ENCODE results near the gene CMPK2. TPM values are rescaled to one million over a fixed set of nuclear protein-coding genes. Genes with fewer than 3 reads are reported as not detected.

Gene CMPK2
- total RNA-seq, 2 donors from 2014 or later, result 2.1 to 3.8 TPM

- Histone ChIP-seq H3K27me3 (ENCODE audit: control insufficient read depth, insufficient read depth, low read length, poor library complexity, severe bottlenecking) (no peaks in the 10 kb centered on the region), H3K9ac (ENCODE audit: extremely low read depth, low read length, poor library complexity, severe bottlenecking) (no peak overlapping the region), H3K4me1 (ENCODE audit: control insufficient read depth, insufficient read depth, low read length) (no peaks in the 10 kb centered on the region), H3K9me3 (ENCODE audit: control insufficient read depth, low read length) (peaks cover 41% of the 10 kb centered on the region), H3K36me3 (ENCODE audit: control insufficient read depth, insufficient read depth, low read length) (no peaks in the 10 kb centered on the region), H3K27ac (ENCODE audit: low read depth, low read length) (no peak overlapping the region), H3K4me3 (ENCODE audit: low read length) (no peak overlapping the region)
- Mint-ChIP-seq H3K9me3 (peaks cover 63% of the 10 kb centered on the region), H3K27me3 (ENCODE audit: insufficient read depth) (no peaks in the 10 kb centered on the region), H3K4me3 (no peak overlapping the region), H3K27ac (no peak overlapping the region), H3K4me1 (no peaks in the 10 kb centered on the region), H3K36me3 (ENCODE audit: low read depth) (peaks cover 2% of the 10 kb centered on the region)
- no peak for TF ChIP-seq CTCF (conservative IDR thresholded peaks at IDR 0.05)
- DNase-seq, result no peak
- 87 to 98% methylated on average over 5 to 6 of the region's 6 CpGs for WGBS, 2 experiments (ENCODE audit: insufficient coverage in 1 of 2, insufficient read length in 1 of 2)
Observed at GRCh38 chr2:6846967-6847681, 18.6 kb downstream of the CMPK2 start.

GRCh38 chr2:6846540-6846939, 19.2 kb downstream of the CMPK2 start:
- 88% methylated on average over 1 of the region's 1 CpG; no CpG with 5 or more reads in 1 of the 2 experiments for WGBS, 2 experiments (ENCODE audit: insufficient coverage in 1 of 2, insufficient read length in 1 of 2)
- Histone ChIP-seq H3K27ac (ENCODE audit: low read depth, low read length) (no peak overlapping the region), H3K4me3 (ENCODE audit: low read length) (peak overlapping the region; percentile 51), H3K4me1 (ENCODE audit: control insufficient read depth, insufficient read depth, low read length) (no peaks in the 10 kb centered on the region), H3K9ac (ENCODE audit: extremely low read depth, low read length, poor library complexity, severe bottlenecking) (no peak overlapping the region), H3K9me3 (ENCODE audit: control insufficient read depth, low read length) (peaks cover 41% of the 10 kb centered on the region), H3K27me3 (ENCODE audit: control insufficient read depth, insufficient read depth, low read length, poor library complexity, severe bottlenecking) (no peaks in the 10 kb centered on the region), H3K36me3 (ENCODE audit: control insufficient read depth, insufficient read depth, low read length) (no peaks in the 10 kb centered on the region)
- no peak for TF ChIP-seq CTCF (conservative IDR thresholded peaks at IDR 0.05)
- DNase-seq, result no peak
- H3K9me3 Mint-ChIP-seq, result peaks cover 66% of the 10 kb centered on the region
- H3K27me3 Mint-ChIP-seq (ENCODE audit: insufficient read depth), result no peaks in the 10 kb centered on the region
- H3K27ac Mint-ChIP-seq, result no peak overlapping the region
- no peaks in the 10 kb centered on the region for H3K4me1 Mint-ChIP-seq
- H3K4me3 Mint-ChIP-seq, result no peak overlapping the region
- H3K36me3 Mint-ChIP-seq (ENCODE audit: low read depth), result peaks cover 2% of the 10 kb centered on the region

- H3K9me3 ChIP-seq (ENCODE audit: control insufficient read depth, low read length), result peaks cover 41% of the 10 kb centered on the region
- TF ChIP-seq CTCF (conservative IDR thresholded peaks at IDR 0.05), result peak; percentile 56
- 60 to 89% methylated on average over 1 to 2 of the region's 2 CpGs for WGBS, 2 experiments (ENCODE audit: insufficient coverage in 1 of 2, insufficient read length in 1 of 2)
- H3K27ac ChIP-seq (ENCODE audit: low read depth, low read length), result no peak overlapping the region
- H3K9ac ChIP-seq (ENCODE audit: extremely low read depth, low read length, poor library complexity, severe bottlenecking), result no peak overlapping the region
- H3K4me3 ChIP-seq (ENCODE audit: low read length), result peak overlapping the region; percentile 51
- H3K9me3 Mint-ChIP-seq, result peaks cover 70% of the 10 kb centered on the region
- H3K4me3 Mint-ChIP-seq, result no peak overlapping the region
- no peaks in the 10 kb centered on the region for H3K36me3 ChIP-seq (ENCODE audit: control insufficient read depth, insufficient read depth, low read length)
- no peaks in the 10 kb centered on the region for H3K4me1 ChIP-seq (ENCODE audit: control insufficient read depth, insufficient read depth, low read length)
- H3K27me3 ChIP-seq (ENCODE audit: control insufficient read depth, insufficient read depth, low read length, poor library complexity, severe bottlenecking), result no peaks in the 10 kb centered on the region
- peaks cover 2% of the 10 kb centered on the region for H3K36me3 Mint-ChIP-seq (ENCODE audit: low read depth)
- no peak overlapping the region for H3K27ac Mint-ChIP-seq
- H3K4me1 Mint-ChIP-seq, result no peaks in the 10 kb centered on the region
- DNase-seq, result no peak
- no peaks in the 10 kb centered on the region for H3K27me3 Mint-ChIP-seq (ENCODE audit: insufficient read depth)
Observed at GRCh38 chr2:6845903-6846302, 19.8 kb downstream of the CMPK2 start.
